GM12873 (cell line): ENCODE data around the gene ALX3.

Experiments used
- TF ChIP-seq, protein P1 (sequence below): IDR thresholded peaks from 2 replicates; pipeline ENCODE4 v1.5.1; 2012; ENCODE audit warnings: low read depth, mild to moderate bottlenecking, moderate library complexity, low read length, control low read depth; ENCODE audit not compliant: insufficient read depth; ENCODE audit errors: missing control alignments

Gene ALX3

DNA sequence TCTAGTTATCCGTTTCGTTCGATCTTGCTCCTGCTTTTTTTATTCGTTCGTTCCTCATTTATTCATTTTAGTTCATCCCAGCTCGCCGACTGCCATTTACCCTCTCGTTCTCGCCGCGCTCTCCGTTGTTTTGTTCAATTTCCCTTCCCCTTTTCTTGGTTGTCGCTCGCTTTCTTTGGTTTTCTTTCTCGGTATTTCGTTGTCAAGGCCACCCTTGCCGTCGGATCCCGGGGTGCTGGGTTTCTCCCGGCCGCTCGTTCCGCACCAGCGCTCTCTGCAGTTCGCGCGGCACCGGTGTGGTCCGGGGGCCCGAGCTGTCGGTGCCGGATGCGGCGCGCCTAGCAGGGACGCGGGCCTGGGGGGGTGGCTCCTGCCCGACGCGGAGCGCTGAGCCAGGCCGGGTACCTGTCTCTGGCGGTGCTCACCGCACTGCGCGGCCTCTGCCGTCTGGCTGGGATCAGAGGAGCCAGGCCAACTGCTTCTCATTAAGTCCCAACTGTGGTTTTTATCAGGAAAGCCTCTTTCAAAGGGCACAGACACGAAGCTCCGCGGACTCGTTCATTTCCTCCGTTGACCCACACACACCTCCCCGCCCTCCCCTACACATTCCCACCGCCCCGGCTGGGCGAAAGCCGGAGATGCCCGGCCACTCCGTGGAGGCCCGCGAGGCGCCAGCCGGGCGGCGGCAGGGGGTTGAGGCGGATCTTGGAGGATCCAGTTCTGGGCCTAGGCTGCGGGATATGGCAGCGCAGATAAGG is 1.6 kb downstream of the ALX3 start:
- TF ChIP-seq, protein P1, sequence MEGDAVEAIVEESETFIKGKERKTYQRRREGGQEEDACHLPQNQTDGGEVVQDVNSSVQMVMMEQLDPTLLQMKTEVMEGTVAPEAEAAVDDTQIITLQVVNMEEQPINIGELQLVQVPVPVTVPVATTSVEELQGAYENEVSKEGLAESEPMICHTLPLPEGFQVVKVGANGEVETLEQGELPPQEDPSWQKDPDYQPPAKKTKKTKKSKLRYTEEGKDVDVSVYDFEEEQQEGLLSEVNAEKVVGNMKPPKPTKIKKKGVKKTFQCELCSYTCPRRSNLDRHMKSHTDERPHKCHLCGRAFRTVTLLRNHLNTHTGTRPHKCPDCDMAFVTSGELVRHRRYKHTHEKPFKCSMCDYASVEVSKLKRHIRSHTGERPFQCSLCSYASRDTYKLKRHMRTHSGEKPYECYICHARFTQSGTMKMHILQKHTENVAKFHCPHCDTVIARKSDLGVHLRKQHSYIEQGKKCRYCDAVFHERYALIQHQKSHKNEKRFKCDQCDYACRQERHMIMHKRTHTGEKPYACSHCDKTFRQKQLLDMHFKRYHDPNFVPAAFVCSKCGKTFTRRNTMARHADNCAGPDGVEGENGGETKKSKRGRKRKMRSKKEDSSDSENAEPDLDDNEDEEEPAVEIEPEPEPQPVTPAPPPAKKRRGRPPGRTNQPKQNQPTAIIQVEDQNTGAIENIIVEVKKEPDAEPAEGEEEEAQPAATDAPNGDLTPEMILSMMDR: no peak

DNA sequence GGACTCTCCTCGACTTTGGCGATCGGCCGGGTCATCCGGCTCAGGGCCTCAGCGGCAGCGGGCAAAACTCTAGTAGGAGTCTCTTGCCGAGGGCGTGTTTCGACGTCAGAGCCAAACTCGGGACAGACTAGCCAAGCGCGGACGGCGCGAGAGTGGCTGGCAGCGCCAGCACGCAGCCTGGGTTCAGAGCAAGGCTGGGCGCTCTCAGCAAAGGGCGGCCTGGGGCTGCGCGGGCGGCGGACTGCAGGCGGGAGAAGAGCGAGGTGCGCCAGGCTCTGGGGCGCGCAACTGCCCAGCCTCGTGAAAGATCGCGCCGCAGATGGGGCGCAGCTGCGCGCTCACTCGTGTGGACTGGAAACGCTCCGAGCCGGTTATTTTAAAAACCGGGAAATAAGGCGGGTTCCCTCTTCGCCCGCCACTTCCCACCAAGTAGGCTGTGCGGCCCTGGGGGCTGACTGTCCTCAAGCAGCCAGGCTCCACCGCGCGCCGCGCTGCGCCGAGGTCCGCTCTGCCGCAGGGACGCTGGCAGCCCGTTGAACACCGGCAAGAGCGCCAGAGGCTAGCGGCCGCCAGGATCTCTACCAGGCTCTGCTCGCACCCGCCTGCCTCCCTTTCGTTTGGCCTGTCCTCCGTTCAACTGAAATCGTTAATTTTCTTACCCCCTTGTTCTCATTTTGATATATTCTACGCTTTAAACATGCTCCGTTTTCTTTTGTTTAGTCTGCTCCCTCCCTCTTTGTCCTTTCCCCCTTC is 2.4 kb downstream of the ALX3 start:
- TF ChIP-seq, protein P1: no peak

DNA sequence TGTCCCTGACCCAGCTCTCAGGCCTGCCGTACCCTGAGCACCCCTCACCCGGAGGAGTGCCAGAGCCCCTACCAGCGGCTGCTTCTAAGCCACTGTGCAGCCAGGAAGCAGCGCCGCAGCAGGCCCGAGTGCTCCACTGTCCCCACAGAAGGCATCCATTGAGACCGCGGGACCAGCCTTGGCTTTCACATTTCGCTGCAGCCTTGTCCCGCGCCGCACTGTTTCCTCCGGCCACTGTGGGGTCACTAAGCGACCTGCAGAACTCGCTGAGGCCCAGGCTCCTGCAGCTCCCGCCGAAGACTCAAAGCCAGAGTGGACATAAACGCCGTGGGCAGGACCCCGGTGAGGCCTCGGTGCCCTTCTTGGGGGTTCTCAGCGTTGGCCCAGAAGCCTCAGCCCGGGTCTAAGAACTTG is 3.0 kb downstream of the ALX3 start:
- TF ChIP-seq, protein P1: no peak

DNA sequence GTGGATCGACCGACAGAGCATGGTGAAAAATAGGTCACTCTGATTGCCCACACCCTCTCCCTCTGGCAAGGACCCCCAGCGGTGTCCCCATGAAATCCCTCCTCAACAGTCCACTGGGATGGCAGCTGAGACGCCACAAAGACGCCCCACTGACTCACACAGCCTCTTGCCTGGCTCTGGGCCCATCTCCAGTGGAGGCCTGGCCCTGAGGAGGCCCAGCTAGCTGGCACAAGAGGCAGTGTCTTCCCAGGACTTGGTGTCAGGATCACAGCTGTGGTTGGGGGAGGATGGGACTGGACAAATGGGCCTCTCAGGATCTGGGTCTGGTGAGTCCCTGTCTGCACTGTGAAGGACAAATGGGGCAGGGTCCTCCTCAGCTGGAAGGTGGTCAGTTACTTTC is 4.6 kb downstream of the ALX3 start:
- TF ChIP-seq, protein P1: no peak

DNA sequence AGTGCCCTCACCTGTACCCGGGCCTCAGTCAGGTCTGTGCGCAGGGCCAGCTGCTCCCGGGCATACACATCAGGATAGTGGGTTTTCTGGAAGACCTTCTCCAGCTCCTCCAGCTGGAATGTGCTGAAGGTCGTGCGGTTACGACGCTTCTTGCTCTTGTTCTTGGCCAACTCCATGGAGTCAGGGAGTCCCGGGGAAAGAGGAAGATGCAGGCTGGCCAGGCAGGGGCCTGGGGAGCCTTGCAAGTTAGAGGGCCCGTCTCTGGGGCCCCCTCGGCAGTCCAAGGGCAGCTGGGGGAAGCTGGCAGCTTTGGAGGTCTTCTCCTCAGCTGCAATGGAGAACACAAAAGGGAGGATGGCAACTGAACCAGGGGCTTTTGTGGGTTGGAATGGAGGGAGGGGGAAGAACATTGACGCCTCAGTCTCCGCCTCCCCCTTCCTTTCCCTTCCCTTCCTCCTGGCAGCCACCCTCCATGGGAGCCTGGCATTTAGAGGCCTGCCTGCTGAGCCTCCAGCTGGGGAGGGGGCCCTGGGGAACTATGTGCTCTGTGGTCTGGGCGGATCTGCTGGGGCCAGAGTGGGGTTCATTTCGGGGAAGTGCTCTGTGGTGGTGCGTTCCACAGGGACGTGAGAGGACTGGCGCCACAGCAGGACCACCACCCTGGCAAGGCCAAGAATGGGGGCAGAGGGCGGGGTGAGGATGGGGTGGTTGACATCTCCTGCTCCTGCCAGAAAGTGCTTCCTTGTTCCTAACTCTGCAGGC is 5.7 kb downstream of the ALX3 start:
- TF ChIP-seq, protein P1: no peak

DNA sequence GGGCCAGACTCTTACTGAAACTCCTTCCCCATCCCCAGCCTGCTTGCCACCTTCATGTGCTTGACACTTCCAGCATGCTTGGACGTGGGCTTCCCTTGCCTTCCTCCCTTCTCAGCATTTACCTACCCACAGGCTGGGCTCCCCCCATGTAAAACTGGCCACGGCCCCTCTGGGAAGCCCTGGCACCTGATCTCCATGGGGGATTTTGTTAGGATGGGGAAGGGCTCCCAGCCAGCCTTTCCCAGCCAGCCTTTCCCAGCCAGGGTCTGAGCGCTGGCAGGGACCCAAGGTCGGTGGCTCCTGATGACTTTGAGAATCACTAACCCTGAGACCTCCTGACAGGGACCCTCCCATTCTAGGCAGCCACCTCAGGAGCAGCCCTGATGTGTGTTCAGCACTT is 6.7 kb downstream of the ALX3 start:
- TF ChIP-seq, protein P1: no peak

DNA sequence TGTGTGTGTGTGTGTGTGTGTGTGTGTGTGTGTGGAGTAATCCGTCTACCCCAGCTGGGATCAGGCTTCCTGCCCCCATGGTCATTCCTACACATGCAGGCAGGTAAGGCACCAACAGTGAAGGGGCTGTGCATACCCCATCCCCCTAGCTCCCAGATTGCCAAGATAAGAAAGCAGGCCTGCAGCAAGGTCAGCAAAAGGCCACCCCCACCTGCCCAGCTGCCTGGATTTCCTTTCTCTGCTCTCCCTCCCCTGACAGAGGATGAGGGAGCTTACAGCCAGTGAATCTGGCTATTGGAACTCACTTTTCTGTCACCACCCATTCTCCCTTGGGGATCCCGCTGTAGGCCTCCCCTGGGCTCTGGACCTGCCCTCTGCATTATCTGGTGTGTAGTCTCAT is 7.9 kb downstream of the ALX3 start:
- TF ChIP-seq, protein P1: no peak
